NCI-H2227 treated with DMSO at 0.1 percent for 48 hours (cell line): ENCODE measurements around the gene S100A3.

Experiments
- DNase-seq: peaks from one replicate; lab custom pipeline; 2025; lab: John Stamatoyannopoulos, UW

The S100A3 gene

GRCh38 chr1:153509036-153509435 lies 40.0 kb downstream of the S100A3 start:
- no peak for DNase-seq

GRCh38 chr1:153507926-153508583 lies 41.0 kb downstream of the S100A3 start:
- no peak for DNase-seq

GRCh38 chr1:153506831-153507413 lies 42.1 kb downstream of the S100A3 start:
- no peak for DNase-seq

DNA sequence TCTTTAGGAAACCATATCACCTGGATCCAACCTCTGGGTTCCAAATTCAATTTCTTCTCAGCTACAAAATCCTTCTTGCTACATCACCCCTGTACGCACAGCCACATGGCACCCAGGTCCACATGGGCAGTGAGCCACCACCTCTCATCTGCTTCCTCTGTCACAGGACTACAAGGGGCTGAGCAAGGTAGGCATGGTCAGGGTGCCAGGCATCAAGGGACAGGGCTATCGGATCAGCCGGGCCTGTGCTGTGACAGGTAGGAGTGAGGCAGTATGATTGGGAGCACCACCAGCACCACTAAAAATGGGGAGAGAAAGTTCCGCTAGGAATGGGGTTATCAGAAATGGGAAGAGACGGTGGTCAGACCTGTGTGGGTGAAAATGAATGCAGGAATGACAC lies 42.7 kb downstream of the S100A3 start:
- no peak for DNase-seq

DNA sequence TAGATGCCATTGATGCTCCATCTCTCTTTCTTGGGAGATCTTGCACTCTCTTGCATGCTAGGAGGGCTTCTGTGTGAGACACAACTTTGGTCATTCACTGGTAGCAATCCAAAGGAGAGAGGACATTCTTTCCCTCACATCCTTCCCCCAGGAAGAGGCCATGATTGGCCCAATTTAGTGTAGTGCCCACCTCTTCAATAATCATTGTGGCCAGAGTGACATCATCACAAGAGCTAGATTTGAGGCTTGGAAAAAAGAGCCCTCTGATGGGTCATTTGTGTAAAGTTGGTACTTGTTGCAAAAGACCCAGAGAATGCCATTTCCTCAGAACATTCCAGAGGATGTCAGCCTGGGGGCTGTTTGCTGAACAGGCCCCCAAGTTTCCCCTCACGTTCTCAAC lies 43.5 kb downstream of the S100A3 start:
- no peak for DNase-seq

DNA sequence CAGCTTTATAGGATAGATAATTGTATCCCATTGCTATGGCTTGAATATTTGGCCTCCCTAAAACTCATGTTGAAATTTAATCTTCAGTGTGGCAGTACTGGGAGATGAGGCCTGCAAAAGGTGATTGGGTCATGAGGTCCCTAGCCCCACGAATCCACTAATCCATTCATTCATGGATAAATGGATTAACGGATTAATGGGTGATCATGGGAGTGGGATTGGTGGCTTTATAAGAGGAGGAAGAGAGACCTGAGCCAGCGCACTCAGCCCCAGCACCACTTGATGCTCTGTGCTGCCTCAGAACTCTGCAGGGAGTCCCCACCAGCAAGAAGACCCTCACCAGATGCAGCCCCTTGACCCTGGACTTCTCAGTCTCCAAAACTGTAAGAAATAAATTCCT lies 45.3 kb downstream of the S100A3 start:
- no peak for DNase-seq

DNA sequence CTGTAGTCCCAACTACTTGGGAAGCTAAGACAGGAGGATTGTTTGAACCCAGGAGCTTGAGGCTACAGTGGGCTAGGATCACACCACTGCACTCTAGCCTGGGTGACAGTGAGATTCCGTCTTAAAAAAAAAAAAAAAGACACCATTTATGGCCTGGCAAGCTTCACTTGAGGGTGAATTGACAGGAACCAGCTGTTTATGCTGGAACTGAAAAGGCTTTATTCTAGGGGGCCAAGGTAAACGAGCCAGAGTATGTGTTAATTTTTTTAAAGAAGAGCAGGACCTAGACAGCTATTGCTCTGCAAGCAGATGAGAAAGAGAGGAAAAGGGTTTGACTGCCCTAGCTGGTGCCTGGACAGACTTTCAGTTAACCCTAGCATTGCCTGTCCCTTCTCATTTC lies 50.3 kb downstream of the S100A3 start:
- no peak for DNase-seq
